NAMALWA (cell line): Measurements from ENCODE around the gene TEK.

Experiments used
- DNase-seq: peaks from one replicate; pipeline ENCODE4 v3.0.0-alpha.2; 2015; ENCODE audit warnings: low spot score

TEK gene

GRCh38 chr9:27179245-27179865, 70.3 kb downstream of the TEK start:
- DNase-seq, result no peak

DNA sequence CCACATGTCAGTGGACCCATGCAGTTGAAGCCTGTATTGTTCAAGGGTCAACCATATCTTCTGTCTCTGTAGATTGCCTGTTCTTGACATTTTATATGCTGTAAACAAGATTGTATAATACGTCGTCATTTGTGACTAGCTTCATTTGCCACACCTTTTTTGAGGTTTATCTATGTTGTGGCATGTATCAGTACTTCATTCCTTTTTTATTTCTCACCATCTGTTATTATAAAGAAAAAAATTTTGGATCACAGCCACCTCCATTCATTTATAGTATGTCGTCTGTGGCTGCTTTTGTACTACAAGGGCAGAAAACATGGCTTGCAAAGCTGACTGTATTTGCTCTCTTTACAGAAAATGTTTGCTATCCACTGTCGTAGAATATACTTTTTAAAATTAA, 72.4 kb downstream of the TEK start:
- no peak for DNase-seq

DNA sequence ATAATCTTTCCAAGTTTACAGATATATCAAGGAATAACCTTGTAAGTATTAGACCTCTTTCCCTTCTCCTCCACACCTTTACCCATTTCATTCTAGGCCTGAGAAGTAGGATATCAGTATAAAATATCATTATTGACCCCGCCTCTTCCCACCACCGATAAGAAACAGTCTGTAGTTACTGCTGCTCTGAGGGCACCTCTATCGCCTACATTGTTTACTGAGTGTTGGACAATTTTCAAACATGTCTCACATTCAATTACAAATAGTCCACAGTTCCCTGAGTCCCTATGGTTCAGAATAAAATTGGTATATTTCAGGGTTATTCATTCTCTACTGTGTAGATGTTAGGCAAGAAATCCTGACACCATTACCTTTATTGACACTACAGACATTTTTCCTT, 73.4 kb downstream of the TEK start:
- DNase-seq, result no peak

DNA sequence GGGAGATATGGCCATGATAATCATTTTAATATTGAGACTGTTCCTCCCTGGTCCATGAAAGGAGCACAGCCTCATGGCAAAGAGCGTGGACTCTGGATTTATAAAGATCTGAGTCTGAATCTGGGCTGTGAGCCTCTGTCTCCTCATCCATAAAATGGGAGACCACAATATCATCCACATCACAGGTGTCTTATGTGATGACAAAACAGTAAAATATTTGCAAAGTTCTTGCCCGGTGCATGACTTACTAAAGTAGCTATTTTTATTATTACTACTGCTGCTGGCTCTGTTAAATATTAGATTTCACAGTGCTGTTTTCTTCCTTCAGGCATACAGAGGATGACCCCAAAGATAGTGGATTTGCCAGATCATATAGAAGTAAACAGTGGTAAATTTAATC, 74.1 kb downstream of the TEK start:
- no peak for DNase-seq

GRCh38 chr9:27183701-27184100, 74.7 kb downstream of the TEK start:
- DNase-seq, result no peak

DNA sequence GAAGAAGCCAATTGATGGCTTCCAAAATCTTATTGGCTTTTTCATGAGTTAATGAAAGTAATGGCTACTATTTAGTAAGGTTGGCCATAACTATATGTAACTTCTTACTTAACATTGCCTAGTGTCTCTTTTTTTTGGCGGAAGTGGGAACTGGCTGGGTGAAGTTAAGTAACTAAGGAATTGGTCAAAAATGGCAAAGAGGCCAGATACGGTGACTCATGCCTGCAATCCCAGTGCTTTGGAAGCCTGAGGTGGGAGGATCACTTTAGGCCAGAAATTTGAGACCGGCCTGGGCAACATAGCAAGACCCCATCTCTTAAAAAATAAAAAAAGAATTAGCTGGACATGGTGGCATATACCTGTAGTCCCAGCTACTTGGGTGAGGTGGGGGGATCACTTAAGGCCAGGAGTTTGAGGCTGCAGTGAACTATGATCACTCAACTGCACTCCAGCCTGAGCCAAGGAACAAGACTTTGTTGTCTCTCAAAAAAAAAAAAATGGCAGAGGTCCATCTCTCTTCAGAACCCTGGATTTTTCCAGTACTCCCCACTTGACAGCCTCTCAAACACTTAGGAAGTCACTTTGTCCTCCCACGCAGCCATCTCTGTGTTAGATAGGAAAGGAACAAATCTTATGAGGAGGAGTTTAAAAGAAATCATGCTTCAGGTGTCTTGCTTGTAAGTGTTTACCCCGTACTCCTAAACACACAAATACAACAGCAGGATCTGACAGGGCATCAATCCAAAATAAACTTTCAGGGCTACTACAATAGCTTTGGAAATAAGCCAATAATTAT, 75.7 kb downstream of the TEK start:
- no peak for DNase-seq

DNA sequence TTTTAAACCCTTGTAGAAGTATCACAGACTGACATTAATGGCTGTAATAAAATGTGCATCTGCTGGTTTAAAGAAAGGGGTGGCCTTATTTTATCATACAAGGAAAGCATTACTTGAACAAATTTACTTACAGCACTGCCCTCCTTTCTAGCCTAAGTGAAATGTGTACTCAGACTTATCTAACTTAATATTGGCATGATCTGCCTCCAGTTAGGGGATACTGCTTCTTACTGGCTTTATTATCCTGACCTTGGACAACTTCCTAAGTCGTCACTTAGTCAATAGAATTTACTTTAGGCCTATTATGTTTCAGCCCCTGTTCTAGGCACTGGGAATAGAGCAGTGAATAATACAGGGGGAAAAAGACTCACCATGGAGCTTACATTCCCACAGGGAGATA, 79.4 kb downstream of the TEK start:
- DNase-seq, result no peak

DNA sequence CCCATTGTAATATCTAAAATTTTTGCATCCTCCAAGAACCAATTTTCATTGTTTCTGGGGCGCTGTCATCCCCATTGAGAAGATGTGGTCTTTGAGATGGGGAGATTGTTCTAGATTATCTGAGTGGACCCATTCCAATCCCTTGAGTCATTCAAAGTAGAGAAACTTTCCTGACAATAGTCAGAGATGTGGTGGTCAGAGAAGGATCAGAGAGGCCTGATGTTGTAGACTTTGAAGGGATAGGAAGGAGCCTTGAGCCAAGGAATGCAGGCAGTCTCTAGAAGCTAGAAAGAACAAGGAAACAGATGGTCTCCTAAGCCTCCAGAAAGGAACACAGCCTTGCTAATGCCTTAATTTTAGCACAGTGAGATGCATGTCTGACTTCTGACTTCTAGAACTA, 80.4 kb downstream of the TEK start:
- no peak for DNase-seq

- DNase-seq, result no peak
These were observed 83.4 kb downstream of the TEK start for GRCh38 chr9:27192291-27192960.

GRCh38 chr9:27193886-27194285, 84.9 kb downstream of the TEK start:
- DNase-seq, result no peak

DNA sequence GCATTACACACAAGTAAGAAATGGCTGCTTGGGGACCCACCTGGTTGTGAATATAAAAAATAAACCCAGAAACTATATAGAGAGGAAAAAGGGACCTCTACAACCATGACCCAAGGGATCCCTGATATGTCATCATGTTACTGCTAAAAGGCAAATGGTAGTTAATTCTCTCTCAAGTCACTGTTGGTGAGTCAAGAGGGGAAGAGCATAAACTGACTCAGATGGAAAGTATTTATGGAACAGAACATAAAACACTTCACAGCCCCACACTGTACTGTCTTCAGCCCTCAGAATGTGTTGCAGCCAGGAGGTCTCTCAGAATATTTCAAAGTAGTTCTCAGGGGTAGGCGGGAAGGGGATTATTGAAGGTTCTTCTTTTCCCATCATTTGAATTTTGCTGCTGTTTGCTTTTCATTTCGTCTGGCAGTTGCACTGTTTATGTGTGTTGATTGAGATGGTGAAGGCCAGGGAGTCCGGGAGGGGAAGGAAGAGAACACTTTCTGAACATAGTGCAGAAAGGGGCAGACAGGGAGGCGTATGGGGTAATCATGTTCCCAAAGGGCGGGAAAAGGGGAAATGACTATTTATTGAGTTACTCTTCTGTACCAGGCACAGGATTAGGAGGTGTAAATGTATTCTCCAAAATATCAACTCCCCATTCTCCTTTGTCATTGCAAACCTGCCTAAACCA, 85.5 kb downstream of the TEK start:
- DNase-seq, result no peak

DNA sequence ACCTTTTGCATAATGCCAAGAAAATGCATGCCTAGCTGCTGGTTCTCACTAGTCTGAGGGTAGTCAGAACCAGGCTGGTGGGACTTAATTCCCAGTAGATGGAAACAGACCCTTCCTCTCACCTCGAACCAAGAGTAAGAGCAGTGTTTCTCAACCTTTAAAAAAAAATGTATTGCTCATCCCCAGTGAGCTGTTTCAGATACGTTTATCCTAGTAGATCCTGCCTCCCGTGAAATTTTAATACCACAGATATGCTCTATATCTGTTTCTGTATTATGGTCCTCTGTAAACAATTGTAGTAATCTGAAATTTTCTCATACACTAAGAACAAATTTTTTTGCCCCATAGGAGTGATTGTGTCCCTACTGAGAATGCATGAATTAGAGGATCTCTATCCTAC, 86.2 kb downstream of the TEK start:
- DNase-seq, result no peak

DNA sequence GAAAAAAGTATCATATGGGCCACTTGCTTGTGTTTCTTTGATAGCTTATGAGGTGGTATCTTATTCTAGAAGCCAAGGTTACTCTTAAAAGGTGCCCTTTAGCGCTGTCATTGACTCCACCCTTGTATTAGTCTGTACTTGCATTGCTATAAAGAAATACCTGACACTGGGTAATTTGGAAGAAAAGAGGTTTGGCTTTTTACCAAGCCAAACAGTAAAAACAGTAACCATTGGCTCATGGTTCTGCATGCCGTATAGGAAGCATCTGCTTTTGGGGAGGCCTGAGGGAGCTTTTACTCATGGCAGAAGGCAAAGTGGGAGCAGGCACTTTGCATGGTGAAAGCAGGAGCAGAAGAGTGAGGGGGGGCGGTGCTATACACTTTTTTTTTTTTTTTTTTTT, 87.4 kb downstream of the TEK start:
- no peak for DNase-seq

- no peak for DNase-seq
These were observed 89.2 kb downstream of the TEK start for GRCh38 chr9:27198190-27198589.

GRCh38 chr9:27202056-27202455, 93.0 kb downstream of the TEK start:
- no peak for DNase-seq

DNA sequence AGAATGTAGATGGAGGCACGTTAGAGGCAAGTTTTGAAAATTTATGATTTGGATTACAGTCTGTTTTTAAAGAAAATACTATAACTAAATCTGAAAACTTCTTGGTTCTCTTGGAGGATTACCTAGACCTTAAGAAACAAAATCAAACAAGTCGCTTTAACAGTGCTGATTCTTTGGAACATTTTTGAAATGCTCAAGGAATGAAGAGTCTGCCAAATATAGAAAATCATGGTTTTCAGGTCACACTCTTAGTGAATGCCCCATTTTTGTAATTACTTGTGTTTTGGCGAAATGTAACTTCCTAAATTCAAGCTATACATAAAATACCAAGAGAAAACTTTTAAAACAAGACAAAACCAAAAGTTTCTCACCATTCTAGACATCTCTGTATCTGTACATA, 94.8 kb downstream of the TEK start:
- no peak for DNase-seq

GRCh38 chr9:27204578-27204977, 95.6 kb downstream of the TEK start:
- no peak for DNase-seq

DNA sequence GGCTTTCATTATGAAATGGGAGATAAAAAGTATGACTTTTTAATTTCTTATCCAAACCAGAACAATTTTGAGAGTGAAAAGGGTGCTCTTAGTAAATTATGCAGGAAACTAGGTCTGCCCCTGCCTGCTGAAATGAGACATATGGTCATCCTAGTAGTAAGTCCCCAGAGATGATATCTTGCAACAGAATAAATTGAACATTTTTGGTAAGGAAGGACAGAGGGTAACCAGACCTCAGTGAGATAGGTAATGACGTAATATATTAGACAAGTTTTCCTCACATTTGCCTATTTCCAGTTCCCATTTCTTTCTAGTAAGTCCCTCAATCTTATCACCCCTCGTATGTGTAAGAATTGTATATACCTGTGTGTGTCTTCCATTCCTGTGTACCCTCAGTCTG, 96.2 kb downstream of the TEK start:
- DNase-seq, result no peak

DNA sequence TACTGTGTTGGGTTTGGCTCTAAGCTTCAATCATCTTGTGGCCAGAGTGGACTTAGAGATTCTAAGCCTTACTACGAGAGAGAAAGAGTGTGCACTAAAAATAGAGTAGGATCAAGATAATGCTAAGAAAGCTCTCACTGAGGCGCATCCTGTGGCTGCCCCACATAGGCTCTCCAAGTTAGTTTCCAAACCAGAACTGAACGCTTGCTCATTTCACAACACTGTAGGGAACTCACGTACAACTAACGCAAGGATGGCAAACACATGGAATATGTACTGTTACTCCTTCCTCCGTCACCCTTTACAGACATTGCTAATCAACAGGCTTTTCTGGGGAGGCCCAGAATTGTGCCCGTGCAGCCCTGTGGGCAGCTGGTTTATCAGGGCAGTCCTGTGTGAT, 97.0 kb downstream of the TEK start:
- DNase-seq, result no peak

GRCh38 chr9:27209034-27209433, 100.0 kb downstream of the TEK start:
- DNase-seq, result no peak

DNA sequence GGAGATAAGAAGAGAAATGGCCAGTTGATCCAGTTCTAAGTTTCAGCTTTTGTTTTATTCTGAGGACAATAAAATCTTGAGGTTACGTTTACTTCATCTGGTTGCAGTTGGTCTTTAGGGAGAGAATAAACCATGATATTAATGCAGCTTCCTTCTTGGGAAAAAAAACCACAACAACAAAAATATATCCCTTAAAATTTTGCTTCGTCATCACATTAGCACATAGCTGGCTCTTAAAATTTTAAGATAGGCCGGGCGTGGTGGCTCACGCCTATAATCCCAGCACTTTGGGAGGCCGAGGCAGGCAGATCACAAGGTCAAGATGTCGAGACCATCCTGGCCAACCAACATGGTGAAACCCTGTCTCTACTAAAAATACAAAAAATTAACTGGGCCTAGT, 101.6 kb downstream of the TEK start:
- DNase-seq, result no peak

GRCh38 chr9:27212191-27212590, 103.2 kb downstream of the TEK start:
- DNase-seq, result no peak

DNA sequence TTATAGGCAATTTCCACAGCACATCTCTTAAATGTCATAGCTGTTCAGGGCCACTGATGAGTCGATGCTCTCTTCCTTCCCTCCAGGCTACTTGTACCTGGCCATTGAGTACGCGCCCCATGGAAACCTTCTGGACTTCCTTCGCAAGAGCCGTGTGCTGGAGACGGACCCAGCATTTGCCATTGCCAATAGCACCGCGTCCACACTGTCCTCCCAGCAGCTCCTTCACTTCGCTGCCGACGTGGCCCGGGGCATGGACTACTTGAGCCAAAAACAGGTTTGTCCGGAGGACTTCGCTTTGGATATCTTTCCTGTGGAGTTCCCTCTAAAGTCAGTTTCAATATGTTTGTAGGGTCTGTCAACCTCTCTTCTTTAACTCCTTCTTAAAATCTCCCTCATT, 103.6 kb downstream of the TEK start:
- DNase-seq, result no peak
